Left ventricle myocardium superior (tissue), 1 donor: ENCODE data around the gene OLFM2. TPM values are rescaled to one million over a fixed set of nuclear protein-coding genes. Genes with fewer than 3 reads are reported as not detected.

Experiments
- ATAC-seq: fragments of 200-7000 bp; cut with Tn5 transposase; one replicate; pipeline ENCODE4 v1.9.1; 2020; ENCODE audit warnings: mild to moderate bottlenecking, moderate library complexity
- DNase-seq: peaks from one replicate; pipeline ENCODE4 v3.0.0-alpha.2; 2020
- intact Hi-C: fragments of 100-400 bp; cut with micrococcal nuclease; formaldehyde crosslinking; loops from one replicate; pipeline ENCODE4 v1.11.0; 2022
- total RNA-seq: library from RNA; stranded (reverse); fragmentation: NEBNext Ultra II Directional; extraction: Animal tissue kit (Norgen Biotek cat#: 25700); gene quantifications from one replicate; pipeline ENCODE4 v1.2.1, GENCODE V29; 2021
- donor health status: DM: no; HTN: yes; CAD: no; lungs with severe emphysema.

OLFM2 gene
- total RNA-seq, 1 donor from 2014 or later: 1.8 TPM

DNA sequence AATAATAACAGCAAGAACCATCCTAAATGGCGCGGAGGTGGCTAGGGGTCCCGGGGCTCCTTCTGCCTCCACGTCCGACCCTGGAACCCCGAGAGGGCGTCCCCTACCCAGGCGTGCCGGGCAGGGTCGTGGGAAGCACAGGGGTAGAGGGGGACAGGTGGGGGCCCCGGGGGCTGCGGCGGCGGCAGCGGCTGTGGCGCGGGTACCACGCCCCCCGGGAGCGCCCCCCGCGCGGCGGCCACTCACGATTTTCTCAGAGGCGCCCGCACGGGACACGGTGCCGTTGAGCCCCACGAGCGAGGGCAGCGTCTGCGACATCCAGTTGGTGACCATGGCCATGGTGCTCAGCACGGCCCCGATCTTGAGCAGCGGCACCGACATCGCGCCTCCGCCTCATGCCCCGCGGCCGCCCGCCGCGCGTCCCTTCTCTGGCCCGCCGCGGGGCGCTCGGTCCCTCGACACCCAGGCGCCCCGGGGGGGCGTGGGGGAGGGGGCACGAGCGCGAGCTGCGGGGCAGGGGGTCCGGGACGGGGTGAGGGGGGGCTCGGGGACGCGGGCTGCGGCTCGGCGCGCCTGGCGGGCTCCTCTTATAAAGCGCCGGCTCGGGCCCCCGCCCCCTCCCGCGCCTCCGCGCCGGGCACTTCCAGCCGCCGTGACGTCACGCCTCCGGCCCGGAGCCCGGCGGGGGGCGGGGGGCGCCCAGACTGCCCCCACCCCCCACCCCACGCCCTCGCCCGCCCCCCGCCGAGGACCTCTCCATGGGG lies 22.9 kb downstream of the OLFM2 start:
- ATAC-seq (peak; percentile 19), DNase-seq (peak; percentile 49)
- intact Hi-C loops: no loop called here

GRCh38 chr19:9912551-9913236 lies 23.6 kb downstream of the OLFM2 start:
- intact Hi-C loops: no loop called here
- ATAC-seq (no peak), DNase-seq (no peak)

- DNase-seq (no peak), ATAC-seq (no peak)
- intact Hi-C loops: no loop called here
Measured at GRCh38 chr19:9911524-9912185, 24.7 kb downstream of the OLFM2 start.

GRCh38 chr19:9910625-9911024 lies 25.7 kb downstream of the OLFM2 start:
- intact Hi-C loops: no loop called here
- DNase-seq: no peak
- ATAC-seq: no peak

DNA sequence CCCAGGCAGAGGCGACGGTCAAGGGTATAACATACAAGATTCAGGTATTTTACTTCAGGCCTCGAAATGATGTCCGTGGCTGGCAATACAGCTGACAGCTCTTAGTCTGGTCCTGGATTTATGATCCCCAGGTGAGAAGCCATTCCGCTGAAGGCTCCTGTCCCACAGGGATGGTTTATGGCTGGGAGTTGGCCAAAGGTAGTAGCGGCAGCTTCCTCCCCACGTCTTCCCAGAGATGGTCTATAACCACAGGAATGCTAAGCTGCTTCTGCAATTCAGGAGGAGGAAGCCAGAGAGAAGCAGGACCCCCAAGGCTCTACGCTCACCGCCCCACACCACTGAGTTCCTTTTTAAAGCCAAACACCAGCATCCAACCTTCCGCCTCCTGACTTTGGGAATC lies 27.1 kb downstream of the OLFM2 start:
- intact Hi-C loops: no loop called here
- ATAC-seq (no peak), DNase-seq (no peak)

- intact Hi-C loops: no loop called here
- ATAC-seq (peak; percentile 68), DNase-seq (no peak)
Measured at GRCh38 chr19:9906475-9907087, 29.7 kb downstream of the OLFM2 start.

GRCh38 chr19:9903336-9903735 lies 33.0 kb downstream of the OLFM2 start:
- ATAC-seq: no peak
- no peak for DNase-seq
- intact Hi-C loops: no loop called here

DNA sequence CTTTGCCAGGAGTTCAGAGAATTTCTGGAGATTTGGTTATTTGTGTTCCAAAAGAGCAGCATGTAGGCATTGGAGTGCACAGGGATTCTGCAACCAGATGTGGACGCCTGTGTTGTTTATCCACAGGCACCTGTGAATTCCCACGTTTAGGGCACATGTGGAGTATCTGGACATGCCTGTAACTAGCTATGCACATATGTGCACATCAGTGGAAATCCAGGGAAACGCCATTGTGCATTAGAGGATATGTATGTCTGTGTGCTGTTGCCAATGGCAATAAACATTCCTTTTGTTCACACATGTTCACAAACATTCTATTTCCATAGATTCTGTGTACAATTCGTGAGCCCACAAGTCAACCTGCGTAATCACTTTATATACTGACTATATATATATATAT lies 34.7 kb downstream of the OLFM2 start:
- no peak for DNase-seq
- no peak for ATAC-seq
- intact Hi-C loops: no loop called here

DNA sequence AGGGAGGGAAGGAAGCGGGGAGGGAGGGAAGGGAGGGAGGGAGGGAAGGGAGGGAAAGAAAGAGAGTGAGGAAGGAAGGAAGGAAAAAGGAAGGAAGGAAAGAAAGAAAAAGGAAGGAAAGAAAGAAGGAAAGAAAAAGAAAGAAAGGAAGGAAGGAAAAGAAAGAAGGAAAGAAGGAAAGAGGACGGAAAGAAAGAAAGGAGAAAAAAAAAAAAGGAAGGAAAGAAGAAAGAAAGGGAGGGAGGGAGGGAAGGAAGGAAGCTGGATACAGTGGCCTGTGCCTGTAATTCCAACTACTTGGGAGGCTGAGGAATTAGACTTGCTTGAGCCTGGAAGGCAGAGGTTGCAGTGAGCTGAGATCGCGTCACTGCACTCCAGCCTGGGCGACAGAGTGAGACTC lies 35.3 kb downstream of the OLFM2 start:
- intact Hi-C loops: no loop called here
- ATAC-seq (no peak), DNase-seq (no peak)

DNA sequence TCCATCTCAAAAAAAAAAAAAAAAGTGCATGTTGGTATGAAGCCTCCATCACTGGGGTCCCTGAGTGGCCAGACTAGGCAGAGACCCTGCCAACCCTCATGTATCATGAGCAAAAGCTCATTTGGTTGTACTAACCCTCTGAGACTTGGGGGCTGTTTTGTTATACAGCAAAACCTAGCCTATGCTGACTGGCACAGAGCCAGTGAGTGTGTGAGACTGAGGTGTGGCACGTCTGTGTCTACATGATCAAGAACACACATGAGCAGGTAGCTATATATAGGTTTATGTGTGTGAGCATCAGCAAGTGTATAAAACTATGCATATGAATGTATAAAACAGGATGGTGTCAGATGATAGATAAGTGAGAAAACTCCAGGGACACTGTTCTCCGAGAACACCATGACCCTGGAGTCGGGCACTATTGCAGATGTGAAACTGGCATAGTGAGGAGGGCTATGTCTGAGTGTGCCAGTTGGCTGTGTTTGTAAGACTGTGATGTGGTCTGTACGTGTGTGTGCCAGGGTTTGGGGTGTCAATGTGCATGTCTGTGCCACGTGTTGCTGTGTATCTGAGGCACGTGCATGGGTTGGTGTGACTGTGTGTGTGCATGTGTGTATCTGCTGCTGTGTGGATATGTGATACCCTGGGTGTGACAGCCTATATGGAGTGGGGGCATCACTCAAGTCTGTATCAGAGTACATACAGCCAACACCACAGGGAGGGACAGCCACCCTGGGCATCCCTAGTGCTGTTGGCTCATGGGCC lies 44.5 kb downstream of the OLFM2 start:
- intact Hi-C loops: no loop called here
- no peak for ATAC-seq
- DNase-seq: no peak

DNA sequence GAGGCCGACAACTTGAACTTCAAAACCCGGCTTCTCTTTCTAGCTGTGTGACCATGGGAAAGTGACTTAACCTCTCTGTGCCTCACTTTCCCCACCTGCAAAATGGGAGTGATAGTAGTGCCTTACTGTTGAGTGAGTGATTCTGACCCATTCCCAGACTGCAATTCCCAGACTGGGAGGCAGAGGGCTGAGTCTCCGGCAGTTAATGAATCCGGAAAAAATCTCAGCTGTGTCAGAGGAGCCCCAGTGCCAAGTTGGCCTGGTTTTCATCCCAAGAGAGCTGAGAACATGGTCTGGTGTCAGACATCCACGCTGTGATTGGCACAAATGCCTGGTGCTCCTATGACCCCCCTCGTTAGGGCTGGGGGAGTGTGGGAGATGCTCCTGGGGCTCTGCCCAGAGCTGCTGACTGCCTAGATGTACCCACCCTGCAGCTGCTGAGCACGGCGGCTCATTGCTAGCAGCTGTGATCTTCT lies 51.2 kb downstream of the OLFM2 start:
- ATAC-seq: peak; percentile 78
- intact Hi-C loops: no loop called here
- DNase-seq: peak; percentile 61

GRCh38 chr19:9883764-9884163 lies 52.6 kb downstream of the OLFM2 start:
- DNase-seq (no peak), ATAC-seq (no peak)
- intact Hi-C loops: no loop called here

DNA sequence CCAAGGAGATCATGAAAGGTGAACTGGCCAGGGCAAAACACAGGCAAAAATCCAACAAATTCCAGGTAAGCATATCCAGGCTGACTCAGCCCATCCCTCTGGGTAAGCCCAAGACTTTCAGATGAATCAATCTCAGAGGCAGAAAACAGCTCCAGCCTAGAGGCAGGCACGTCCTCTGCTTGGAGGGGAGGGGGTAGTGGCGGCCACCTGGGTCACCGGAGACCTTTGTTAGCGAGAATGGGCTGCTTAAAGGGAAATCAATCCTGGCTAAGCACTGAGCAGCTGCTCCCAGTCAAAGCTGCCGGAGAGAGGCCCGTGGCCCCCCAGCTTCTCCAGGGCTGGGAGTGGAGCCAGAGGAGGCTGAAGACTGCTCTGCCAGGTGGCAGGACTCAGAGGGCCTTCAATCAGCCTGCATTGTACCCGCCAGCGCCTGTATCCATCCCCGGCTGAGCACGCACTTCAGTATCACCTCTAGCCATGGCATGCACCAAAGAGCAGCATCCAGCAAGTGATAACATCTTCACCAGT lies 53.0 kb downstream of the OLFM2 start:
- peak; percentile 15 for ATAC-seq
- no peak for DNase-seq
- intact Hi-C loops: no loop called here

GRCh38 chr19:9881720-9882119 lies 54.6 kb downstream of the OLFM2 start:
- intact Hi-C loops: no loop called here
- no peak for DNase-seq
- no peak for ATAC-seq

- ATAC-seq: no peak
- DNase-seq: no peak
- intact Hi-C loops: no loop called here
Measured at GRCh38 chr19:9878511-9879196, 57.7 kb downstream of the OLFM2 start.

DNA sequence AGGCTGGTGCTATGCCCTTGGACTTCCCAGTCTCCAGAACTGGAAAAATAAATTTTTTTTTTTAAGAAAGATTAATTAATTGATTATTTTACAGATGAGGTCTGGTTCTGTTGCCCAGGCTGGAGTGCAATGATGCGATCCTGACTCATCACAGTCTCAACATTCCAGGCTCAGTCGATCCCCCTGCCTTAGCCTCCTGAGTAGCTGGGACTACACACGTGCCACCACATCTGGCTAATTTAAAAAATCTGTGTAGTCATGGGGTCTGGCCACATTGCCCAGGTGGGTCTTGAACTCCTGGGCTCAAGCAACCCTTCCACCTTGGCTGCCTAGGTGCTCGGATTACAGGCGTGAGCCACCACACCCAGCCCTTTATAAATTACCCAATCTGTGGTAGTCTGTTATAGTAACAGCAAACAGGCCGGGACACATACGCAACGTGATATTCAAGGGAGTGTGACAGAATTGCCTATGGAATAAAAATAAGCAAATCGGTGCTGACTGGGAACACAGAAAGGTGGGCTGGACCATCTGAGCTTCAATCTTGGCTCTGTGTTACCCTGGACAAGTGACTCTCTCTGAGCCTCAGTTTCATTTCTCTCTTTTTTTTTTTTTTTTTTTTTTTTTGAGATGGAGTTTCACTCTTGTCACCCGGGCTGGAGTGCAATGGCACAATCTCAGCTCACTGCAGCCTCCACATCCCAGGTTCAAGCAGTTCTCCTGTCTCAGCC lies 58.4 kb downstream of the OLFM2 start:
- intact Hi-C loops: no loop called here
- DNase-seq (no peak), ATAC-seq (no peak)

GRCh38 chr19:9875796-9876195 lies 60.5 kb downstream of the OLFM2 start:
- no peak for ATAC-seq
- intact Hi-C loops: no loop called here
- no peak for DNase-seq
